Sigmoid colon (tissue), 4 donors: Measurements from ENCODE around the gene DIAPH2.

Experiments used
- CTCF ChIP-seq, 4 experiments: fragments of 450-650 bp in 3 of 4; fragments of 200-600 bp in 1 of 4; IDR thresholded peaks; one replicate each; pipeline ENCODE4 v1.5.1; 2016 to 2019; ENCODE audit warnings: antibody characterized with exemption in 4 of 4, mild to moderate bottlenecking in 3 of 4, moderate library complexity in 2 of 4
- EP300 ChIP-seq, 4 donors: sonication (generic); formaldehyde crosslinking; IDR thresholded peaks; one replicate each; pipeline ENCODE4 v1.6.1; 2017; ENCODE audit warnings: antibody characterized with exemption in 4 of 4
- POLR2A ChIP-seq, 2 donors: fragments of 450-650 bp; IDR thresholded peaks; one replicate each; pipeline ENCODE4 v1.6.1; 2016; ENCODE audit warnings: antibody characterized with exemption in 2 of 2, mild to moderate bottlenecking in 2 of 2, moderate library complexity in 2 of 2
- POLR2AphosphoS5 ChIP-seq, 4 donors: sonication (generic); formaldehyde crosslinking; IDR thresholded peaks; one replicate each; pipeline ENCODE4 v1.6.1; 2017; ENCODE audit warnings: antibody characterized with exemption in 4 of 4

- no peak for TF ChIP-seq POLR2AphosphoS5 (IDR thresholded peaks at IDR 0.05)
- no peak for TF ChIP-seq CTCF (IDR thresholded peaks at IDR 0.05)
- TF ChIP-seq POLR2A (IDR thresholded peaks at IDR 0.05): no peak
- TF ChIP-seq EP300 (IDR thresholded peaks at IDR 0.05): no peak
Observed at GRCh38 chrX:97369947-97370346, 685.3 kb downstream of the DIAPH2 start.
